ENCODE data around the gene NOL4L.

Gene NOL4L

DNA sequence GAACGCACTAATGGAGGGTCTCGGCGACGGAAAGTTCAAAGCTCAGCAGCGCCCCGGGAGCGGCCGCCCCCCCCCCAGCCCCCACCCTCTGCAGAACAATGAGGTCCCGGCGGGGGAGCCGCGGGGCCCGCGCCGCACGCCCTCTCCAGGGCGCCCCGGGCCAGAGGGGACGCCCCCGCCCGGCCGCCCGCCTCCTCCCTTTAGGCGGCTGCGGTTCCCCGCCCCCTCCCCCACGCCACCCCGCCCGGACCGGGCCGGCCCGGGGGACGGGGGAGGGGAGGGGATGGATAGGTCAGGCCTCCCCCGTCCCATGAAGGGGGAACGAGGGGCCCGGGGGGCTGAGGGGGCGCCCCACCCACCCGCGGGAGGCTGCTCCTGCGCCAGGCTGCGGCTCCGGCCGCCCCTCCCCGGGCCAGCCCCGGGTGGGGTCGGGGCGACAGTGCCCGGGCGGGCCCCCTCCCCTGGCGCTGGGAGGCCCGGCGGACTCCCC lies 1.5 kb downstream of the NOL4L start:
- TF ChIP-seq CREB5 (CRISPR knock-in tag; IDR thresholded peaks at IDR 0.05; ENCODE audit: low read depth): no peak
- TF ChIP-seq POU6F1 (CRISPR knock-in tag; IDR thresholded peaks at IDR 0.05; ENCODE audit: borderline replicate concordance, low read depth): no peak
- ATAC-seq: no peak

- no peak for TF ChIP-seq GLIS3 (CRISPR knock-in tag; IDR thresholded peaks at IDR 0.05)
- TF ChIP-seq POU6F1 (CRISPR knock-in tag; IDR thresholded peaks at IDR 0.05; ENCODE audit: borderline replicate concordance, low read depth): no peak
- TF ChIP-seq CSRNP3 (CRISPR knock-in tag; IDR thresholded peaks at IDR 0.05): no peak
- TF ChIP-seq PPARA (CRISPR knock-in tag; IDR thresholded peaks at IDR 0.05; ENCODE audit: borderline replicate concordance): no peak
- peak; percentile 25; the same call in 2 of the 3 replicates for ATAC-seq
Measured at GRCh38 chr20:32582659-32583580, 2.2 kb downstream of the NOL4L start.

DNA sequence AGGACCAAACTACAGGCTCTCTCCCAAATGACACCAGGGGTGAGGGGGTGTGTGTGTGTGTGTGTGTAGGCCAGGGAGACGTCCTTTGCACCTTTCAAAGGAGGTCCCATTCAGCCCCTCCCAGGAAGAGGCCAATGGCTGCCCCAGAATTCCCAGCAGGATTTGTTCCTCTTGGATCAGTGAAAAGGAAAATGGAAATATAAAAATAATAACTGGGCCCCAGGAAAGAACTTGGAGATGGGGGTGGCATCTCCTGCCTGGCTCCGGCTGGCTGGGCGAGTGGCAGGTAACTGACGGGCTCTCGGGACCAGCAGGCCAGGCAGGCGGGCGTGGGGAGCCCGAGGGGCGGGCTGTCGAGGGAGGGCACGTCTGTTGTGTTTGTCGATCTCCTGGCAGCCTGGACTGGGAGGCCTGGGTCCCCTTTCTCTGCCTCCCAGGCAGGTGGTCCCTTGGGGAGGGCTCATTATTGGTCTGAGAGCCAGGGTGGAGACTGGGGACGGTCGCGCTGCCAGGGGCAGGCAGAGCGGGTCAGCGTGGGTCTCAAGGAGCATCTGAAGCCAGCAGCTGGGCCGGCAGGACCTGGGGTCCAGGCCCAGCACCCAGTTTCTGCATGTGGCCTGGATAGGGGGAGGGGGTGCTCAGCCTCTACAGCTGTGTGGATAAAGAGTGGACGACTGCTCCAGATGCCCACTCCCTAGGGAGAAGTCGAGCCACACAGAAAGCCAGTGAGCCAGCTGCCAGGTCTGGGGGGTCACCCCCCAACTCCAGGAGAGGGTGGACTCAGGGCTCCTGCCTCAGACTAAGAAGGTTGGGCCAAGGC lies 3.1 kb downstream of the NOL4L start:
- no peak for ATAC-seq
- no peak for TF ChIP-seq ZFP30 (CRISPR knock-in tag; IDR thresholded peaks at IDR 0.05)
- TF ChIP-seq POU6F1 (CRISPR knock-in tag; IDR thresholded peaks at IDR 0.05; ENCODE audit: borderline replicate concordance, low read depth): no peak
- TF ChIP-seq BACH2 (CRISPR knock-in tag; IDR thresholded peaks at IDR 0.05; ENCODE audit: borderline replicate concordance): no peak
- no peak for TF ChIP-seq CSRNP3 (CRISPR knock-in tag; IDR thresholded peaks at IDR 0.05)
- TF ChIP-seq ZNF565 (CRISPR knock-in tag; conservative IDR thresholded peaks at IDR 0.05; ENCODE audit: low read depth): no peak
- no peak for TF ChIP-seq ESRRG (CRISPR knock-in tag; IDR thresholded peaks at IDR 0.05)
- no peak for TF ChIP-seq ZNF8 (CRISPR knock-in tag; IDR thresholded peaks at IDR 0.05)
- TF ChIP-seq ARNTL (CRISPR knock-in tag; IDR thresholded peaks at IDR 0.05; ENCODE audit: borderline replicate concordance, low read depth): no peak
- no peak for TF ChIP-seq GLIS3 (CRISPR knock-in tag; IDR thresholded peaks at IDR 0.05)
- no peak for TF ChIP-seq TOX (CRISPR knock-in tag; IDR thresholded peaks at IDR 0.05; ENCODE audit: borderline replicate concordance)
- TF ChIP-seq, protein P1, sequence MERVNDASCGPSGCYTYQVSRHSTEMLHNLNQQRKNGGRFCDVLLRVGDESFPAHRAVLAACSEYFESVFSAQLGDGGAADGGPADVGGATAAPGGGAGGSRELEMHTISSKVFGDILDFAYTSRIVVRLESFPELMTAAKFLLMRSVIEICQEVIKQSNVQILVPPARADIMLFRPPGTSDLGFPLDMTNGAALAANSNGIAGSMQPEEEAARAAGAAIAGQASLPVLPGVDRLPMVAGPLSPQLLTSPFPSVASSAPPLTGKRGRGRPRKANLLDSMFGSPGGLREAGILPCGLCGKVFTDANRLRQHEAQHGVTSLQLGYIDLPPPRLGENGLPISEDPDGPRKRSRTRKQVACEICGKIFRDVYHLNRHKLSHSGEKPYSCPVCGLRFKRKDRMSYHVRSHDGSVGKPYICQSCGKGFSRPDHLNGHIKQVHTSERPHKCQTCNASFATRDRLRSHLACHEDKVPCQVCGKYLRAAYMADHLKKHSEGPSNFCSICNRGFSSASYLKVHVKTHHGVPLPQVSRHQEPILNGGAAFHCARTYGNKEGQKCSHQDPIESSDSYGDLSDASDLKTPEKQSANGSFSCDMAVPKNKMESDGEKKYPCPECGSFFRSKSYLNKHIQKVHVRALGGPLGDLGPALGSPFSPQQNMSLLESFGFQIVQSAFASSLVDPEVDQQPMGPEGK (CRISPR knock-in tag; IDR thresholded peaks at IDR 0.05; ENCODE audit: borderline replicate concordance): no peak

All from SK-N-SH treated with all-trans-retinoic acid at 6 μM for 48 hours (cell line).